ENCODE data around the gene PCNT.

PCNT gene

GRCh38 chr21:46344219-46344915, 20.4 kb downstream of the PCNT start:
- FAIRE-seq: no peak

- no peak for FAIRE-seq
Observed at GRCh38 chr21:46345861-46346260, 21.9 kb downstream of the PCNT start.

GRCh38 chr21:46346296-46347202, 22.6 kb downstream of the PCNT start:
- FAIRE-seq: no peak

- FAIRE-seq: no peak
Observed at GRCh38 chr21:46347203-46347550, 23.2 kb downstream of the PCNT start.

GRCh38 chr21:46347791-46348381, 23.9 kb downstream of the PCNT start:
- no peak for FAIRE-seq

GRCh38 chr21:46349134-46349760, 25.3 kb downstream of the PCNT start:
- no peak for FAIRE-seq

GRCh38 chr21:46350571-46350970, 26.6 kb downstream of the PCNT start:
- no peak for FAIRE-seq

GRCh38 chr21:46350981-46351380, 27.0 kb downstream of the PCNT start:
- FAIRE-seq: no peak

GRCh38 chr21:46351476-46352163, 27.7 kb downstream of the PCNT start:
- FAIRE-seq: no peak

GRCh38 chr21:46352164-46352515, 28.2 kb downstream of the PCNT start:
- no peak for FAIRE-seq

GRCh38 chr21:46352913-46353312, 29.0 kb downstream of the PCNT start:
- no peak for FAIRE-seq

GRCh38 chr21:46354046-46354445, 30.1 kb downstream of the PCNT start:
- no peak for FAIRE-seq

- FAIRE-seq: no peak
Observed at GRCh38 chr21:46354518-46354917, 30.6 kb downstream of the PCNT start.

GRCh38 chr21:46355161-46356004, 31.4 kb downstream of the PCNT start:
- no peak for FAIRE-seq

GRCh38 chr21:46356005-46356338, 32.0 kb downstream of the PCNT start:
- FAIRE-seq: no peak

- FAIRE-seq: no peak
Observed at GRCh38 chr21:46356494-46357334, 32.8 kb downstream of the PCNT start.

- no peak for FAIRE-seq
Observed at GRCh38 chr21:46357335-46357604, 33.3 kb downstream of the PCNT start.

GRCh38 chr21:46357684-46358425, 33.9 kb downstream of the PCNT start:
- FAIRE-seq: no peak

GRCh38 chr21:46361176-46361575, 37.2 kb downstream of the PCNT start:
- FAIRE-seq: no peak

- no peak for FAIRE-seq
Observed at GRCh38 chr21:46361935-46362334, 38.0 kb downstream of the PCNT start.

- FAIRE-seq: no peak
Observed at GRCh38 chr21:46362946-46363345, 39.0 kb downstream of the PCNT start.

Measured in TTC549 (cell line).